ENCODE data around the gene SLC35G4.
"Not testable (repeated sequence)": the region's sequence is repeated elsewhere in the genome, so short reads cannot be mapped to it uniquely, and the experiment has no call there.

GRCh38 chr18:11613073-11613472 is 3.7 kb downstream of the SLC35G4 start:
- not testable (repeated sequence) for TF ChIP-seq CTCF (conservative IDR thresholded peaks at IDR 0.05; ENCODE audit: low read depth, low read length); EZH2 (IDR thresholded peaks at IDR 0.05; ENCODE audit: borderline replicate concordance, low read depth, low read length, poor library complexity, severe bottlenecking)
